Measurements from ENCODE around the gene MAP3K20. TPM values are rescaled to one million over a fixed set of nuclear protein-coding genes. Genes with fewer than 3 reads are reported as not detected.
"Not testable (repeated sequence)": the region's sequence is repeated elsewhere in the genome, so short reads cannot be mapped to it uniquely, and the experiment has no call there.

The MAP3K20 gene
- total RNA-seq, 2 donors from 2014 or later: 45.9 to 79.6 TPM

DNA sequence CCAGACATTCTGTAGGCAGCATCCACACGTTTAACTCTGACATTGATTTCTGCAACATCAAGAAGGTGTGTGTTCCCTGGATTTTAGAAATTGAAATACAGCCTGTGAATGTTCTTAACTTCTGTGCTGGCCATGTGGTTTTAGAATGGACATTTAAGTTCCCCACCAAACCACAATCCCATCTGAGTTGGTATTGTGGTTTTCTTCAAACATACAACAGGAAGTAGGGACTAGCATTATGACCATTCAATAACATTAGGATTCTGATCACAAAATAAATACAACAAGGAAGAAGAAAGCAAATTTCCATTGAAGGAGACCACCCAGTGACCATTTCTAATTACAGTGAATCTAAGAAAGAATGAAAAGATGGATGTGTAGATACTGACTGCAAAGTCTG lies 51.2 kb downstream of the MAP3K20 start:
- ATAC-seq (ENCODE audit: insufficient number of reproducible peaks, low FRiP score, low read depth) (no peak), DNase-seq (ENCODE audit: low spot score) (no peak)
- no peak for TF ChIP-seq CTCF (IDR thresholded peaks at IDR 0.05)
- Histone ChIP-seq H3K9me3 (no peaks in the 10 kb centered on the region), H3K27ac (no peak overlapping the region), H3K4me1 (ENCODE audit: control insufficient read depth in 1 of 2, low read depth in 2 of 2) (peaks cover 20 to 34% of the 10 kb centered on the region in 2 donors), H3K4me3 (no peak overlapping the region), H3K27me3 (replicated peaks; ENCODE audit: insufficient read depth) (no peaks in the 10 kb centered on the region), H3K36me3 (no peaks in the 10 kb centered on the region)

DNA sequence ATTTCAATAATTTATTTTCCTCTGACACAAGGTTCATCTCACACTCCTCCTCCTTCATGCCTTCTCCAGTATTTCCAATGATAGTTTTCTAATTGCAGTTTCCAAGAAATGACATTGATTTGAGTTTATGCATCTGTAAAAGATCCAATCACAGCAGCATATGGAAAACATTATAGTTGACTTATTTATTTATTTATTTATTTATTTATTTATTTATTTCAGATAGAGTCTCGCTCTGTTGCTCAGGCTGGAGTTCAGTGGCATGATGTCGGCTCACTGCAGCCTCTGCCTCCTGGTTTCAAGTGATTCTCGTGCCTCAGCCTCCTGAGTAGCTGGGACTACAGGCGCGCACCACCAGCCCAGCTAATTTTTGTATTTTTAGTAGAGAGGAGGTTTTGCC lies 52.5 kb downstream of the MAP3K20 start:
- H3K27ac ChIP-seq; ATAC-seq (ENCODE audit: insufficient number of reproducible peaks, low FRiP score, low read depth); H3K36me3 ChIP-seq; H3K9me3 ChIP-seq; DNase-seq (ENCODE audit: low spot score); H3K4me3 ChIP-seq; H3K27me3 ChIP-seq (replicated peaks; ENCODE audit: insufficient read depth): not testable (repeated sequence)
- peaks cover 20 to 40% of the 10 kb centered on the region in 2 donors for H3K4me1 ChIP-seq (ENCODE audit: control insufficient read depth in 1 of 2, low read depth in 2 of 2)

DNA sequence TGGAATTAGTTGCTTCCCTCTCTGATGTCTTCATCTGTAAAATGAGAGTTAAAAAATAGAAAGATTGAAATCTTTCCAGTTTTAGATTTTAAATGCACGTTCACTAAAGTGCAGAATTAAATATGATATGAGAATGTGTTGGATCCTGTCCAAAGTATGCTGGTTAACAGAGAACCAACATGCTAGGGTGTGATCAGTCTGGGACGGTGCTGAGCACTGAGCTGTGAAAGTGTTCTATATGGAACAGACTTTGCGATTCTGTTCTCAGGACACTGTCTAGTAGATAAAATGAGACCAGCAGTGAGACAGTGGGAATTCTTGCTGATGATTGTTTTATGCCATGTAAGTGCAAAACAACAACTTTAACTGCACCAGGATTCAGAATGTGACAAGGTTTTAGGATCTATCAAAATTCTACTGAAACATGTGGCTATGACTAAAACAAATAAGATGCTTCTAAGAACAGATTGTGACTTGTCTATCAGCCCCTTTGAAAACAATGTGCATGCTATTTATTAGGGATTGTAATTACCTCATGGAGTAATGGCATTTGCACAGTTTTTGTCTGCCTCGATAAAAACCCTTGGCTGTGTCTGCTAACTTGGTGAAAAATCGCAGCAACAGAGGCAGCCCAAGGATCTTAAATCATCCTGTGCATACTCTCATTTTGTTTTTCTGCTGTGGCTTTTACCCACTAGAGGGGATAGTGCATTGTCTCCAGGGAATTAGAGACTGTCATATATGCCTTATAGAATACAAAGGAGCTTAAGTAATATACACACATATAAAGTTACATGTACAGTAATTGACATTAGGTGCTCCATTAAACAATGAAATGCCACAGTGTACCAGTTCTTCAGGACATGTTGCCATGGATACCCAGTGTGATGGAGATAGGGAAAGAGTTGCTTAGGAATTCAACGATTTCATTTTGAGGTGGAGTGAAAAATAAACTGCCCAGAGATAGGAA lies 55.1 kb downstream of the MAP3K20 start:
- Histone ChIP-seq H3K27me3 (replicated peaks; ENCODE audit: insufficient read depth) (no peaks in the 10 kb centered on the region), H3K4me3 (no peak overlapping the region), H3K4me1 (ENCODE audit: control insufficient read depth in 1 of 2, low read depth in 2 of 2) (peaks cover 5 to 22% of the 10 kb centered on the region in 2 donors), H3K27ac (no peak overlapping the region), H3K9me3 (no peaks in the 10 kb centered on the region), H3K36me3 (no peaks in the 10 kb centered on the region)
- DNase-seq (ENCODE audit: low spot score) (no peak), ATAC-seq (ENCODE audit: insufficient number of reproducible peaks, low FRiP score, low read depth) (no peak)
- TF ChIP-seq CTCF (IDR thresholded peaks at IDR 0.05): no peak

GRCh38 chr2:173132531-173132930 lies 56.9 kb downstream of the MAP3K20 start:
- ATAC-seq (ENCODE audit: insufficient number of reproducible peaks, low FRiP score, low read depth) (no peak), DNase-seq (ENCODE audit: low spot score) (no peak)
- Histone ChIP-seq H3K4me1 (ENCODE audit: control insufficient read depth in 1 of 2, low read depth in 2 of 2) (peaks cover 5 to 22% of the 10 kb centered on the region in 2 donors), H3K27me3 (replicated peaks; ENCODE audit: insufficient read depth) (no peaks in the 10 kb centered on the region), H3K4me3 (no peak overlapping the region), H3K36me3 (no peaks in the 10 kb centered on the region), H3K27ac (no peak overlapping the region), H3K9me3 (no peaks in the 10 kb centered on the region)
- no peak for TF ChIP-seq CTCF (IDR thresholded peaks at IDR 0.05)

GRCh38 chr2:173134703-173135102 lies 59.1 kb downstream of the MAP3K20 start:
- Histone ChIP-seq H3K4me1 (ENCODE audit: control insufficient read depth in 1 of 2, low read depth in 2 of 2) (peaks cover 5 to 22% of the 10 kb centered on the region in 2 donors), H3K27me3 (replicated peaks; ENCODE audit: insufficient read depth) (no peaks in the 10 kb centered on the region), H3K9me3 (no peaks in the 10 kb centered on the region), H3K36me3 (no peaks in the 10 kb centered on the region), H3K4me3 (no peak overlapping the region), H3K27ac (no peak overlapping the region)
- DNase-seq (ENCODE audit: low spot score) (no peak), ATAC-seq (ENCODE audit: insufficient number of reproducible peaks, low FRiP score, low read depth) (no peak)
- TF ChIP-seq CTCF (IDR thresholded peaks at IDR 0.05): no peak

Data from thoracic aorta (tissue), 2 donors.